Testis (tissue), 2 donors: ENCODE measurements around the gene PIEZO2.
"Not testable (repeated sequence)": the region's sequence is repeated elsewhere in the genome, so short reads cannot be mapped to it uniquely, and the experiment has no call there.

Source experiments
- POLR2A ChIP-seq: fragments of 450-650 bp; IDR thresholded peaks from one replicate; pipeline ENCODE4 v1.6.1; 2017; ENCODE audit warnings: antibody characterized with exemption, mild to moderate bottlenecking, moderate library complexity
- TF ChIP-seq, protein P1 (sequence below), 3 experiments: fragments of 450-650 bp in 2 of 3; fragments of 200-600 bp in 1 of 3; sonication (generic) in 1 of 3; IDR thresholded peaks; one replicate each; pipeline ENCODE4 v1.5.1; 2016 to 2019; ENCODE audit warnings: antibody characterized with exemption in 3 of 3, mild to moderate bottlenecking in 2 of 3, moderate library complexity in 1 of 3

DNA sequence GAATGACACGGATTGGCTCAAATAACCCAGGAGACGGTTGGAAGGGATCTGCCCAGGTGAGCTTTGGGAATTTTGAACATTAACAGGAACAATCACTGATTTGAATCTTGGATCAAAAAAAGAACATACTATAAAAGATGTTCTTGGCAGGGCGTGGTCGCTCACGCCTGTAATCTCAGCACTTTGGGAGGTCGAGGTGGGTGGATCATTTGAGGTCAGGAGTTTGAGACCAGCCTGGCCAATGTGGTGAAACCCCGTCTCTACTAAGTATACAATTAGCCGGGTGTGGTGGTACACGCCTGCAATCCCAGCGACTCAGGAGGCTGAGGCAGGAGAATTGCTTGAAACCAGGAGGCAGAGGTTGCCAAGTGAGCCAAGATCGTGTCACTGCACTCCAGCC is 24.8 kb upstream of the PIEZO2 start:
- not testable (repeated sequence) for TF ChIP-seq POLR2A
- TF ChIP-seq, protein P1, sequence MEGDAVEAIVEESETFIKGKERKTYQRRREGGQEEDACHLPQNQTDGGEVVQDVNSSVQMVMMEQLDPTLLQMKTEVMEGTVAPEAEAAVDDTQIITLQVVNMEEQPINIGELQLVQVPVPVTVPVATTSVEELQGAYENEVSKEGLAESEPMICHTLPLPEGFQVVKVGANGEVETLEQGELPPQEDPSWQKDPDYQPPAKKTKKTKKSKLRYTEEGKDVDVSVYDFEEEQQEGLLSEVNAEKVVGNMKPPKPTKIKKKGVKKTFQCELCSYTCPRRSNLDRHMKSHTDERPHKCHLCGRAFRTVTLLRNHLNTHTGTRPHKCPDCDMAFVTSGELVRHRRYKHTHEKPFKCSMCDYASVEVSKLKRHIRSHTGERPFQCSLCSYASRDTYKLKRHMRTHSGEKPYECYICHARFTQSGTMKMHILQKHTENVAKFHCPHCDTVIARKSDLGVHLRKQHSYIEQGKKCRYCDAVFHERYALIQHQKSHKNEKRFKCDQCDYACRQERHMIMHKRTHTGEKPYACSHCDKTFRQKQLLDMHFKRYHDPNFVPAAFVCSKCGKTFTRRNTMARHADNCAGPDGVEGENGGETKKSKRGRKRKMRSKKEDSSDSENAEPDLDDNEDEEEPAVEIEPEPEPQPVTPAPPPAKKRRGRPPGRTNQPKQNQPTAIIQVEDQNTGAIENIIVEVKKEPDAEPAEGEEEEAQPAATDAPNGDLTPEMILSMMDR (IDR thresholded peaks at IDR 0.05) = not testable (repeated sequence)
